Astrocyte of the cerebellum (primary cell): ENCODE data around the gene OR8D2.

ENCODE experiments used
- DNase-seq: peaks from one replicate; pipeline ENCODE4 v3.0.0-alpha.2; 2011; ENCODE audit warnings: low read depth
- H3K4me3 ChIP-seq: 2 replicates; pipeline ENCODE4 v1.5.1; 2011; ENCODE audit warnings: mild to moderate bottlenecking, low read depth, low read length, moderate library complexity
- in situ Hi-C: cut with HindIII; loops from 2 replicates; pipeline ENCODE4 v1.10.0; 2017; ENCODE audit warnings: low sequenced_read_pairs
- TF ChIP-seq, protein P1 (sequence below): IDR thresholded peaks from 2 replicates; pipeline ENCODE4 v1.5.1; 2012; ENCODE audit warnings: low read length, low read depth, moderate library complexity, mild to moderate bottlenecking; ENCODE audit errors: missing control alignments

OR8D2 gene

DNA sequence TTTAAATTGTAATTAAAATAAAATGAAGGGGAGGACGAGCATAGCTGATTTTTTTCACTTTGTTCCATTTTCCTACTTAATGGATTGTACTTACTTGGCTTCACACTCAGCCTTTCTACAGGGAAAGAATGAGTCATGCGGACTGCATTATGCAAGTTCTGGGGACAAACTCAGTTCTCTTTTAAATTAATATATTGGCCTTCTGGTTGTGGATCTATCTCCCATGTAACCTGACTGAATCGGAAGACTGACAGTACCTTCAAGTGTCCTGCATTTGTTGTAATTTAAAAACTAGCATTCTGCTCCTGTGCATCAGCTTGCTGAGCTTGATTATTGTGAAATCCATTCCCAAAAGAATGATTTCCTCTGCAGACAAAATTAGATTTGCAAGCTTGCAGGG is 18.4 kb downstream of the OR8D2 start:
- DNase-seq = no peak
- TF ChIP-seq, protein P1, sequence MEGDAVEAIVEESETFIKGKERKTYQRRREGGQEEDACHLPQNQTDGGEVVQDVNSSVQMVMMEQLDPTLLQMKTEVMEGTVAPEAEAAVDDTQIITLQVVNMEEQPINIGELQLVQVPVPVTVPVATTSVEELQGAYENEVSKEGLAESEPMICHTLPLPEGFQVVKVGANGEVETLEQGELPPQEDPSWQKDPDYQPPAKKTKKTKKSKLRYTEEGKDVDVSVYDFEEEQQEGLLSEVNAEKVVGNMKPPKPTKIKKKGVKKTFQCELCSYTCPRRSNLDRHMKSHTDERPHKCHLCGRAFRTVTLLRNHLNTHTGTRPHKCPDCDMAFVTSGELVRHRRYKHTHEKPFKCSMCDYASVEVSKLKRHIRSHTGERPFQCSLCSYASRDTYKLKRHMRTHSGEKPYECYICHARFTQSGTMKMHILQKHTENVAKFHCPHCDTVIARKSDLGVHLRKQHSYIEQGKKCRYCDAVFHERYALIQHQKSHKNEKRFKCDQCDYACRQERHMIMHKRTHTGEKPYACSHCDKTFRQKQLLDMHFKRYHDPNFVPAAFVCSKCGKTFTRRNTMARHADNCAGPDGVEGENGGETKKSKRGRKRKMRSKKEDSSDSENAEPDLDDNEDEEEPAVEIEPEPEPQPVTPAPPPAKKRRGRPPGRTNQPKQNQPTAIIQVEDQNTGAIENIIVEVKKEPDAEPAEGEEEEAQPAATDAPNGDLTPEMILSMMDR = no peak
- H3K4me3 ChIP-seq = no peak overlapping the region
- in situ Hi-C loops = no loop called here

DNA sequence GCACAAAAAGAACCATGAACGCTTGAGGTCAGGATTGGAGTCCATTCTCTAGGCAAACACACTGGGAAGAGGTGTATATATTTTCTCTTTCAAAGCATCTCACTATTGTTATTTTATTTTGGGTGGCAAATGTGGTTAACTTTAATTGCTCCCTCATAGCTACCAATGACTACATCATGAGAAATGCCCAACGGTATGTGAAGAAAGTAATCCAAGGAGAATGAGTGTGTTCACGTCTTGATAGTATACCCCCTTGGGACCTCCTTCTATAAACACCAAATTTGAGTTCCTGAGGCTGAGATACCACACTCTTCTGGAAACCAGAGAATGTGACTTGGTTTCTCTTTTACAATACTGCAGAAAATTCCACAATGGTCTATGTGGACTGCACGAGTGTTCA is 22.1 kb downstream of the OR8D2 start:
- in situ Hi-C loops = no loop called here
- TF ChIP-seq, protein P1 = no peak
- no peak overlapping the region for H3K4me3 ChIP-seq
- DNase-seq = no peak

DNA sequence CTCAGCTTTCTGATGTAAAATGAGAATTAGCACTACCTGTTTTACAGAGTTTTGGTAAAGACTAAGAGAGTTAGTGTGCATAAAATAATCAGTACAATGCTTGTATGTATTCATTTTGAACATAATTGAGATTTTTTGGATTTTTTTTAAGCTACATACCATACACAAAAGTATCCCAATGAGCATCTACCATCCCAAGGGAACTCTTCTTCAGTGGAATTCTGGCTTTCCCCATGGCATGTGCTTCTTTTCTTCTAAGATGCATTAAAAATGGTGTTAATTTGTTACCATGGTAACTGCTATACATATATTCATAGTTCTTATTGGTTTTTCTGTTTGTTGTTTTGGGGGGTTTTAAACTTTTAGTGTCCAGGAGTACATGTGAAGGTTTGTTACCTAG is 24.0 kb downstream of the OR8D2 start:
- in situ Hi-C loops = no loop called here
- no peak overlapping the region for H3K4me3 ChIP-seq
- DNase-seq = no peak
- TF ChIP-seq, protein P1 = no peak

DNA sequence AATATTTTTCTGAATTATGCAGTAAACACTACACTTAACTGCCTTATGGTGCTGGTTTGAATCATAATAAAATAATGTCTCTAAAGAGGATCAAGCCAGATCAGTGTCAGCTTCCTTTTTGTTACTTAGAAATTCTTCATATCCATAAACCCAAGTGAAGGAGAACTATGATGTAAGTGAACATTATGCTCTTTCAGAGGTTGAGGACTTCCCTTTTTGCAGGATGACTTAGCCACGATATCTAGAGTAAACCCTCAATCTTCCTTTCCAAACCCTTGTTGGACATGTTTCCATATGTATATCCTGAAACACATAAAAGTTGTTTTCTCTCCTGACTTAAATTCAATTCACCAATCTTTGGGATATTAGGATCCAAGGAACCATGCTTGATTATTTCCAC is 25.3 kb downstream of the OR8D2 start:
- no peak overlapping the region for H3K4me3 ChIP-seq
- TF ChIP-seq, protein P1 = no peak
- in situ Hi-C loops = no loop called here
- no peak for DNase-seq

DNA sequence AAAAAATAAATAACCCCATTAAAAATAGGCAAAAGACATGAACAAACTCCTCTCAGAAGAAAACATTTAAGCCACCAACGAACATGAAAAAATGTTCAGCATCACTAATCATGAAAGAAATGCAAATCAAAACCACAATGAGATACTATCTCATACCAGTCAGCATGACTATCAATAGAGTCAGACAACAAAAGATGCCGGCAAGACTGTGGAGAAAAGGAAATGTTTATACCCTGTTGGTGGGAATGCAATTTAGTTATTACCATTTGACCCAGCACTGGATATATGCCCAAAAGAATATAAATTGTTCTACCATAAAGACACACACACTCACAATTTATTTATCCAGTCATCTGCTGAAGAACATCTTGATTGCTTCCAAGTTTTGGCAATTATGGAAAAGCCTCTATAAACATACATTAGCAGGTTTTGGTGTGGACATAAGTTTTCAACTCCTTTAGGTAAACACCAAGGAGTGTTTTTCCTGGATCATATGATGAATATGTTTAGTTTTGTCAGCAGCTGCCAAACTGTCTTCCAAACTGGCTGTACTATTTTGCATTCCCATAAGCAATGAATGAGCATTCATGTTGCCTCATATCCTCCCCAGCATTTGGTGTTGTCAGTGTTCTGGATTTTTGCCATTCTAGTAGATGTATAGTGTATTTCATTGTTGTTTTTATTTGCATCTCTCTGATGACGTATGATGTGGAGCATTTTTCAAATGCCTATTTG is 34.2 kb downstream of the OR8D2 start:
- no peak overlapping the region for H3K4me3 ChIP-seq
- TF ChIP-seq, protein P1 = no peak
- in situ Hi-C loops = no loop called here
- peak; percentile 67 for DNase-seq

DNA sequence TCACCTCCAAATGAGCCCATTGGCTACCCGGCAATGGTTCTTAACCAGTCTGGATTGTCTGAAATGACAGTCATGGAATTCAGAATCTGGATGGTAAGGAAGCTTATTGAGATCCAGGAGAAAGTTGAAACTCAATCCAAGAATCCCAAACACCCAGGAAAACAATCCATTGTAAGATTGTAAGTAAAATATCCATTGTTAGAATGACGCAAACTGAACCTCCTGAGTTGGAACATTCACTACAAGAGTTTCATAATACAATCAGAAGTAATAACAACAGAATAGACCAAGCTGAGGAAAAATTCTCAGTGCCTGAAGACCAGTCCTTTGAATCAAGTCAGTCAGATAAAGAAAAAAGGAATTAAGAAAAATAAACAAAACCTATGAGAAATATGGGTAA is 41.7 kb downstream of the OR8D2 start:
- DNase-seq = no peak
- H3K4me3 ChIP-seq = no peak overlapping the region
- TF ChIP-seq, protein P1 = no peak
- in situ Hi-C loops = no loop called here
